ENCODE results near the gene EEF2KMT. TPM values are rescaled to one million over a fixed set of nuclear protein-coding genes. Genes with fewer than 3 reads are reported as not detected.
"Not testable (repeated sequence)": the region's sequence is repeated elsewhere in the genome, so short reads cannot be mapped to it uniquely, and the experiment has no call there.

EEF2KMT gene
- total and polyA plus RNA-seq, 2 of the 4 experiments (the other 2 are of a cell fraction): 14.1 to 19.0 TPM

GRCh38 chr16:5080461-5080860 is 17.1 kb downstream of the EEF2KMT start:
- H4K20me1 ChIP-seq (ENCODE audit: insufficient read depth, low read length); intact Hi-C loops (cut with micrococcal nuclease); H2AK9ac ChIP-seq (replicated peaks; ENCODE audit: low read depth, low read length, poor library complexity); H4K91ac ChIP-seq (ENCODE audit: insufficient read depth, low read depth, low read length); H2BK15ac ChIP-seq (ENCODE audit: low read depth, low read length); H3K9me1 ChIP-seq (ENCODE audit: insufficient read depth, low read length); H2BK5ac ChIP-seq (ENCODE audit: low read depth, low read length, poor library complexity, severe bottlenecking); H2AK5ac ChIP-seq (ENCODE audit: low read depth, low read length); H3K9me3 ChIP-seq (ENCODE audit: control insufficient read depth, insufficient read depth, low read length); H2AFZ ChIP-seq (replicated peaks; ENCODE audit: low read length, poor library complexity); DNase-seq; H3K27ac ChIP-seq (ENCODE audit: insufficient read depth, low read length); H3K79me1 ChIP-seq (ENCODE audit: low read depth in 1 of 2, low read length in 2 of 2); H3K23ac ChIP-seq (ENCODE audit: low read depth, low read length); ATAC-seq (ENCODE audit: low read depth); dilution Hi-C loops (cut with HindIII; ENCODE audit: low sequenced_read_pairs, unreplicated experiment); H3K9ac ChIP-seq (ENCODE audit: low read depth, low read length); H4K5ac ChIP-seq (ENCODE audit: low read depth, low read length); H3K4ac ChIP-seq (ENCODE audit: low read depth, low read length); in situ Hi-C loops (cut with MboI; ENCODE audit: low sequenced_read_pairs); H3K14ac ChIP-seq (replicated peaks; ENCODE audit: low read depth, low read length); H3K18ac ChIP-seq (ENCODE audit: low read depth, low read length); CTCF ChIA-PET; H3K4me1 ChIP-seq (ENCODE audit: control insufficient read depth, insufficient read depth, low read length); BruUV-seq (replicated peaks); POLR2A ChIA-PET (ENCODE audit: unreplicated experiment); H3K27me3 ChIP-seq (ENCODE audit: control insufficient read depth, insufficient read depth, low read length); H3K56ac ChIP-seq (ENCODE audit: extremely low read depth, insufficient read depth, low read length); H3K4me2 ChIP-seq (ENCODE audit: low read depth, low read length); H2BK20ac ChIP-seq (ENCODE audit: low read depth, low read length); H4K8ac ChIP-seq (ENCODE audit: low read depth in 2 of 2, low read length in 2 of 2); H2BK120ac ChIP-seq (ENCODE audit: low read depth, low read length); H3K4me3 ChIP-seq (ENCODE audit: insufficient read depth, low read depth, low read length): not testable (repeated sequence)
- H3K36me3 ChIP-seq (ENCODE audit: control insufficient read depth, insufficient read depth, low read length): peaks cover 44% of the 10 kb centered on the region
- 81% methylated on average over 4 of the region's 12 CpGs; no CpG with 5 or more reads in 1 of the 2 experiments for WGBS, 2 experiments (ENCODE audit: extremely low coverage in 2 of 2, insufficient read length in 1 of 2)
